ENCODE measurements around the gene F12.

F12 gene

DNA sequence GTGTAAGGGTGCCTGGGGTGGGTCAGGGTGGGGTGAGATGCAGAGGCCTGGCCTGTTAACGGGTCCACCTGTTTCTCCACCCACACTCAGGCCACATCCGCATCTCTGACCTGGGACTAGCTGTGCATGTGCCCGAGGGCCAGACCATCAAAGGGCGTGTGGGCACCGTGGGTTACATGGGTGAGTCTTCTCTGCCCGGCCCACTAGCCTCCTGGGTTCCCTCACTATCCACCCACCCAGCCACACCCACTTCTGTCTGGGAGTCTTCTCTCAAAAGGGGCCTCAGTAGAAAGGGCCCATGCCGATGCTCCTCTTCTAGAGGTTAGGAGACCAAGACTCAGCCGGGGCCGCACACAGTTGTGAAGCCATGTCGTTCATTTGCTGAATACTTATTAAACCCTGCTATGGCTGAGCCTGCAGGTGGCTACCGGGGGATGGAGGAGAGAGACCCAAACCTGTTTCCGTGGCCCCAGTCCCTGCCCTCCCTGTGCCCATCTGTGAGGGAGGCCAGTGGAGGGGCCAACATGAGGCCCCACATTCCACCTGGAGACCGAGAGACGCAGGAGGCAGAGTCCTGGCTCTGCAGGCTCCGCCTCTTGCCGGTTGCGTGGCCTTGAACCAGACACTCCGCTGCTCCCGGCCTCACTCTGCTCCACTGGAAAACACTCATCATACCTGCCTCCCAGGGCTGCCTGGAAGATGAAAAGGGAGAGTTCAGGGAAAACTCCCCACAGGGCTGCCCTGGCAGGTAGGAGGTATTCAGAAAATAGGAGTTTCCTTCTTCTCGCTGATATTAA lies 25.8 kb upstream of the F12 start:
- Histone ChIP-seq H3K36me3 (ENCODE audit: control insufficient read depth, low read depth, low read length) (peaks cover 34% of the 10 kb centered on the region), H3K9me3 (ENCODE audit: control insufficient read depth, low read depth, low read length) (no peaks in the 10 kb centered on the region), H3K4me1 (ENCODE audit: control insufficient read depth, low read depth, low read length) (peaks cover 3% of the 10 kb centered on the region), H3K27me3 (ENCODE audit: control insufficient read depth, insufficient read depth, low read length) (no peaks in the 10 kb centered on the region), H3K9ac (ENCODE audit: low read length) (no peak overlapping the region), H3K27ac (ENCODE audit: low read length) (no peak overlapping the region), H3K4me3 (ENCODE audit: low read length) (no peak overlapping the region)

DNA sequence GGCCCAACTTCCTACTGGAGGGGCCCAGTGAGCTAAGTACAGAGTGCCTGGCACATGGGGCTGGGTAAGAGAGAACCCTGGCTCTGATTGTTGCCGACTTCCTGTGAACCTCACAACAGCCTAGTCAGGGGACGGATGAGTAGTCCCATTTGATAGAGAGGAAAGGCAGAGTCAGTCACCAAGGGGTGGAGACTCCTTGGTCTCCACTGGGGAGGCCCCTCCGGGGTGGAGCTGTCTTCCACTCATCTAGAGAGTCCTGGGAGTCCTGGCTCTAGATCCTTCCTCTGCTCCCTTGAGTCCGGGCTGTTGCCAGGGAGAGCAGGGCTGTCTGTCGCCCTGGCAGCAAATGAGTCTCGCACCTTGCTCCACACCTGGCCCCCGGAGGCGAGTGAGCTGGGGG lies 25.1 kb upstream of the F12 start:
- no peak overlapping the region for H3K9ac ChIP-seq (ENCODE audit: low read length)
- H3K4me1 ChIP-seq (ENCODE audit: control insufficient read depth, low read depth, low read length), result no peaks in the 10 kb centered on the region
- no peak overlapping the region for H3K4me3 ChIP-seq (ENCODE audit: low read length)
- H3K9me3 ChIP-seq (ENCODE audit: control insufficient read depth, low read depth, low read length), result no peaks in the 10 kb centered on the region
- H3K36me3 ChIP-seq (ENCODE audit: control insufficient read depth, low read depth, low read length), result peaks cover 34% of the 10 kb centered on the region
- no peaks in the 10 kb centered on the region for H3K27me3 ChIP-seq (ENCODE audit: control insufficient read depth, insufficient read depth, low read length)
- H3K27ac ChIP-seq (ENCODE audit: low read length), result no peak overlapping the region

DNA sequence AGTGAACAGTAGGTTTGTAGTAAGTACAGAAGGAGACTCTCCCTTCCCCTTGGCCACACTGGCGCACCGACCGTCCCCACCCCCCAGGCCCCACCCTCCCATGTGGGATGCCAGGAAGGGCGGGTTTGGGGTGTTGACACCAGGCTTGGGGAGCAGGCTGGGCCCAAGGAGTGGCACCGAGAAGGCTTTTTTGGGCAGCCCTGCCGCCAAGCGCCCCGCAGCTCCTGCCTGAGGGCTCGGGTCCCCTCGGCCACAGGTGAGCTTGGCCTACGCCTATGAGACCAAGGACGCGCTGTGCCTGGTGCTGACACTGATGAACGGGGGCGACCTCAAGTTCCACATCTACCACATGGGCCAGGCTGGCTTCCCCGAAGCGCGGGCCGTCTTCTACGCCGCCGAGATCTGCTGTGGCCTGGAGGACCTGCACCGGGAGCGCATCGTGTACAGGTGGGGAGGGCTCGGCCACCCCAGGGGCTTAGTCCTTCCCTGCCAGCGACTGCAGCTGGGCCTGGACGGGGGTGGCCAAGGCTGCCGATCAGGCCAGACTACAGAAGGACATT lies 24.4 kb upstream of the F12 start:
- peaks cover 34% of the 10 kb centered on the region for H3K36me3 ChIP-seq (ENCODE audit: control insufficient read depth, low read depth, low read length)
- no peaks in the 10 kb centered on the region for H3K27me3 ChIP-seq (ENCODE audit: control insufficient read depth, insufficient read depth, low read length)
- H3K9ac ChIP-seq (ENCODE audit: low read length), result no peak overlapping the region
- H3K27ac ChIP-seq (ENCODE audit: low read length), result no peak overlapping the region
- H3K4me3 ChIP-seq (ENCODE audit: low read length), result no peak overlapping the region
- no peaks in the 10 kb centered on the region for H3K4me1 ChIP-seq (ENCODE audit: control insufficient read depth, low read depth, low read length)
- no peaks in the 10 kb centered on the region for H3K9me3 ChIP-seq (ENCODE audit: control insufficient read depth, low read depth, low read length)

DNA sequence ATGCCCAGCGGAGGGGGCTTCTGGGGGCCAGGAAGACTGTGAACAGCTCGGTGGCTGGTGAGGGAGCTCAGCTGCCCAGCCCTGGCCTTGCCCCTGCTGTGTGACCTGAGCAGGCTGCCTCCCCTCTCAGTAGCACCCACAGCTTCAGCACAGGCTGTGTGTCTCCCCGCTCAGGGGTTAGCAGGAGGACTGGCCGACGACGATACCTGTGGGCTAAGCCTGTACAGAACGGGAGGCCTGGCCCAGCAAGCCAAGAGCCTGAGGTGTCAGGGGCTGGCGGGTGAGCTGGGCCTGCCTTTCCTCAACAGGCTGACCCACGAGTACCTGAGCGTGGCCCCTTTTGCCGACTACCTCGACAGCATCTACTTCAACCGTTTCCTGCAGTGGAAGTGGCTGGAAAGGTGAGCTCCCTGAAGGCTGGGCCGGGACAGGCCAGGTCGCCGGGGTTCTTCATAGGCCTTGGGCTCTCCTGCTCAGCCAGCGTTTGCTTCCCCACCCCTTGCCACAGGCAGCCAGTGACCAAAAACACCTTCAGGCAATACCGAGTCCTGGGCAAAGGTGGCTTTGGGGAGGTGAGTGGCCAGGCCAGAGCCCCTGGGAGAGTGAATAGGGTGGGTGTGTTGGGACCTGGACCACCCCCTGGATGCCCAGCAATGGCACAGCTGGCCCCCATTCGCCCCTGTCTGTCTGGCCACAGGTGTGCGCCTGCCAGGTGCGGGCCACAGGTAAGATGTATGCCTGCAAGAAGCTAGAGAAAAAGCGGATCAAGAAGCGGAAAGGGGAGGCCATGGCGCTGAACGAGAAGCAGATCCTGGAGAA lies 23.7 kb upstream of the F12 start:
- H3K9me3 ChIP-seq (ENCODE audit: control insufficient read depth, low read depth, low read length), result no peaks in the 10 kb centered on the region
- no peak overlapping the region for H3K4me3 ChIP-seq (ENCODE audit: low read length)
- H3K27me3 ChIP-seq (ENCODE audit: control insufficient read depth, insufficient read depth, low read length), result no peaks in the 10 kb centered on the region
- no peaks in the 10 kb centered on the region for H3K4me1 ChIP-seq (ENCODE audit: control insufficient read depth, low read depth, low read length)
- no peak overlapping the region for H3K9ac ChIP-seq (ENCODE audit: low read length)
- peaks cover 34% of the 10 kb centered on the region for H3K36me3 ChIP-seq (ENCODE audit: control insufficient read depth, low read depth, low read length)
- no peak overlapping the region for H3K27ac ChIP-seq (ENCODE audit: low read length)

DNA sequence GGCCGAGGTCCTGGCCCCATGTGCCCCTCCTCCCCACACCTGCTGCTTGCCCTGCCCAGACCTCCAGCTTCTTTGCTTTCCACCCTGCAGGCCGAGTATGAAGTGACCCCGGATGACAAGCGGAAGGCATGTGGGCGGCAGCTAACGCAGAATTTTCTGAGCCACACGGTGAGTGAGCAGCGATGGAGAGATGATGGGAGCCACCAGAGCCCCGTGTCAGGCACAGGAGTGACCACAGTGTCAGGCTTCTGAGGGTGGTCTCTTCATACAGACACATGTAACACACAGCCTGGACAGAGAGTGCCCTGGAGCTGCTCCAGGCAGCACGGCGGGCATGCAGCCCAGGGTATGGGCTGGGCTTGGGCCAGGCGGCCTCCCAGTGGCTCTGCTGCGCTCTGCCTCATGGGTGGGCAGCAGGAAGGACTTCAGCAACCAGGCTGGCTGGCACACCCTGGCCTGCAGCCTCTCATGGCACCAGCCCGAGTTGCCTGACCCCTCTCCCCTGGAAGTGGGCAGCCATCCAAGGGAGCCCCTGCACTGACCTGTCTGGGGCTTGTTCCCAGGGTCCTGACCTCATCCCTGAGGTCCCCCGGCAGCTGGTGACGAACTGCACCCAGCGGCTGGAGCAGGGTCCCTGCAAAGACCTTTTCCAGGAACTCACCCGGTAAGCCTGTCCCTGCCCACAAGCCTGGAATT lies 22.9 kb upstream of the F12 start:
- peaks cover 5% of the 10 kb centered on the region for H3K4me1 ChIP-seq (ENCODE audit: control insufficient read depth, low read depth, low read length)
- H3K4me3 ChIP-seq (ENCODE audit: low read length), result no peak overlapping the region
- H3K27ac ChIP-seq (ENCODE audit: low read length), result no peak overlapping the region
- H3K9ac ChIP-seq (ENCODE audit: low read length), result no peak overlapping the region
- H3K27me3 ChIP-seq (ENCODE audit: control insufficient read depth, insufficient read depth, low read length), result no peaks in the 10 kb centered on the region
- peaks cover 34% of the 10 kb centered on the region for H3K36me3 ChIP-seq (ENCODE audit: control insufficient read depth, low read depth, low read length)
- H3K9me3 ChIP-seq (ENCODE audit: control insufficient read depth, low read depth, low read length), result no peaks in the 10 kb centered on the region

DNA sequence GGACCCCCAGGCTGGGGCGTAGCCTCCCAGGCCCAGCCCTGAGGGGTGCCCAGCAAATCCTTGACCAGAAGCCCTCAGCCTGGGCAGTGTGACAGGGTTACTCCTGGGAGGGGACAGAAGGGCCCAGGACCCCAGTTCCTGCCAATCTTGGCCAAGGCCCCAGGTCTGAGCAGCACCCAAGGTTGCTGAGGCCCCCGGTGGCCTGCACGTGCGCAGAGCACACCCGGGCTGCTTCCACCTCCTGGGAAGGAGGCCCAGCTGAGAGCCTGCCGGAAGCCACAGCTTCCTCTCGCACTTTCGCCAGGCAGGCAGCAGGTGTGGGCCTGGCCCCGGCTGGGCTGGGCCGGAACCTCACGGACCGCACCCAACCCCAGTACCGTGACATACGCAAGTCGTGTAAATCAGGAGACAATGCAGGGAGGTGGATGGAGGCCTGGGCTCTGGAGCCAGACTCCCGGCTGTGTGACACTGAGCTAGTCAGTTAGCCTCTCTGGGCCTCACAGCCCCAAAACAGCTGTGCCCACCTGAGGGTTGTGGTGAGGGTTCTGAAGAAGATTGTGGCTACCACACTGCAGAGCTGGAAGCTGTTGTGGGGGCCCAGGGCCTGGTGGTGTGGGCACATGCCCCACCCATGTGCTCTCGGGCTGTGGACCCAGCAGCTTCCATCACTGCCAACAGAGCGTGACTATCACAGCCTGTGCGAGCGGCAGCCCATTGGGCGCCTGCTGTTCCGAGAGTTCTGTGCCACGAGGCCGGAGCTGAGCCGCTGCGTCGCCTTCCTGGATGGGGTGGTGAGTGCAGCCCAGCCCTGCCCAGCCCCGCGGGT lies 22.2 kb upstream of the F12 start:
- no peak overlapping the region for H3K27ac ChIP-seq (ENCODE audit: low read length)
- no peaks in the 10 kb centered on the region for H3K27me3 ChIP-seq (ENCODE audit: control insufficient read depth, insufficient read depth, low read length)
- H3K4me3 ChIP-seq (ENCODE audit: low read length), result no peak overlapping the region
- no peak overlapping the region for H3K9ac ChIP-seq (ENCODE audit: low read length)
- peaks cover 31% of the 10 kb centered on the region for H3K36me3 ChIP-seq (ENCODE audit: control insufficient read depth, low read depth, low read length)
- H3K4me1 ChIP-seq (ENCODE audit: control insufficient read depth, low read depth, low read length), result peaks cover 9% of the 10 kb centered on the region
- no peaks in the 10 kb centered on the region for H3K9me3 ChIP-seq (ENCODE audit: control insufficient read depth, low read depth, low read length)

DNA sequence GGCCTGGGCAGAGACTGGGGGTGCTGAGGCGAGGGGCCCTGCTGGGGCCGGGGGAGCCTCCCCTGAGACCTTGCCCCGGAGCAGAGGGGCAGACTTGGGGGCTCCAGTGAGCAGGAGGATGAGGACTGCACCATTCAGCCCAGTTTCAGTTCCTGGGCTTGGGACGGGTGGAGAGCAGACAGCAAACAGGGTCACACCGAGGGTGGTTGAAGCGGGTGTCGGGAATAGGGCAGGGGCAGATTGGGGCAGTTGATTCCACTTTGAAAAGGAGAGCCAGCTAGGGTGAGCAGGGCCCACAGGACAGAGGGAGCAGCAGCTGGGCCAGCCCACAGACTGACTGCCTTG lies 21.6 kb upstream of the F12 start:
- Histone ChIP-seq H3K4me1 (ENCODE audit: control insufficient read depth, low read depth, low read length) (peaks cover 9% of the 10 kb centered on the region), H3K27me3 (ENCODE audit: control insufficient read depth, insufficient read depth, low read length) (no peaks in the 10 kb centered on the region), H3K4me3 (ENCODE audit: low read length) (no peak overlapping the region), H3K9me3 (ENCODE audit: control insufficient read depth, low read depth, low read length) (no peaks in the 10 kb centered on the region), H3K27ac (ENCODE audit: low read length) (no peak overlapping the region), H3K9ac (ENCODE audit: low read length) (no peak overlapping the region), H3K36me3 (ENCODE audit: control insufficient read depth, low read depth, low read length) (peaks cover 31% of the 10 kb centered on the region)

DNA sequence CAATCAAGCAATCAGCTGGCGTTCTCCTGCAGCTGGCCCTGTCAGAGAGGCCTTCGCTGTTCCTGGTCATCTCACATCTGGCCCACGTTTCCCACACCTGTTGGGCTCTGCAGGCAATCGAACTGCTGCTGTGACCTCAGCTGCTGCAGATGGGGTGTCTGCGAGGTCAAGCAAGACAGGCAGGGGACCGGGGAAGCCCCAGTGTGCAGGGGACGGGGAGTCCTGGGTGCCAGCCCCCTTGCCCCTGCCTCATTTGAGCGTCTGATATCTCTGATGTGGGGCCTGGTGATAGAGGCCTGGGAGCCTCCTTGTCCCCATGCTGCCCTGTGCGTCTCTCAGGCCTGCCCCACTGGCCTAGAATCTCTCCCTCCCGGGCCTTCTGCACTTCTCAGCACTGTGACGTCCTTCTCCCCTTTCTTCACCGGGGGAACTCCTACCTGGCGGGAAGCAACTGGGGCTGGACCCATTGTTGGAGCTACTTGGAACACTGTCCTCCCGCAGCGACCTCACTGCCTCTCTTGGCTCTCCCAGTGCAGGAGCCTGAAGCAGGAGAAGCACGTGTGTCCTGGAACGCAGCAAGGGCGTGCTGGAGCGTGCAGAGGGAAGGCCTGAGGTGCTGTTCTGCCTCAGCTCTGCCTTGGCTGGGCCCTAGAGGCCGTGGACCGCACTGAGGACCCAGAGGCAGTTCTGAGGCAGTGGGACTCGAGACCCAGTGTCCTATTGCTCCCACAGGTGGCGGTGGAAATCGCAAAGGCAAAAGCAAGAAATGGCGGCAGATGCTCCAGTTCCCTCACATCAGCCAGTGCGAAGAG lies 21.0 kb upstream of the F12 start:
- Histone ChIP-seq H3K4me3 (ENCODE audit: low read length) (no peak overlapping the region), H3K9me3 (ENCODE audit: control insufficient read depth, low read depth, low read length) (no peaks in the 10 kb centered on the region), H3K27me3 (ENCODE audit: control insufficient read depth, insufficient read depth, low read length) (no peaks in the 10 kb centered on the region), H3K27ac (ENCODE audit: low read length) (no peak overlapping the region), H3K4me1 (ENCODE audit: control insufficient read depth, low read depth, low read length) (peaks cover 12% of the 10 kb centered on the region), H3K9ac (ENCODE audit: low read length) (no peak overlapping the region), H3K36me3 (ENCODE audit: control insufficient read depth, low read depth, low read length) (peaks cover 28% of the 10 kb centered on the region)

DNA sequence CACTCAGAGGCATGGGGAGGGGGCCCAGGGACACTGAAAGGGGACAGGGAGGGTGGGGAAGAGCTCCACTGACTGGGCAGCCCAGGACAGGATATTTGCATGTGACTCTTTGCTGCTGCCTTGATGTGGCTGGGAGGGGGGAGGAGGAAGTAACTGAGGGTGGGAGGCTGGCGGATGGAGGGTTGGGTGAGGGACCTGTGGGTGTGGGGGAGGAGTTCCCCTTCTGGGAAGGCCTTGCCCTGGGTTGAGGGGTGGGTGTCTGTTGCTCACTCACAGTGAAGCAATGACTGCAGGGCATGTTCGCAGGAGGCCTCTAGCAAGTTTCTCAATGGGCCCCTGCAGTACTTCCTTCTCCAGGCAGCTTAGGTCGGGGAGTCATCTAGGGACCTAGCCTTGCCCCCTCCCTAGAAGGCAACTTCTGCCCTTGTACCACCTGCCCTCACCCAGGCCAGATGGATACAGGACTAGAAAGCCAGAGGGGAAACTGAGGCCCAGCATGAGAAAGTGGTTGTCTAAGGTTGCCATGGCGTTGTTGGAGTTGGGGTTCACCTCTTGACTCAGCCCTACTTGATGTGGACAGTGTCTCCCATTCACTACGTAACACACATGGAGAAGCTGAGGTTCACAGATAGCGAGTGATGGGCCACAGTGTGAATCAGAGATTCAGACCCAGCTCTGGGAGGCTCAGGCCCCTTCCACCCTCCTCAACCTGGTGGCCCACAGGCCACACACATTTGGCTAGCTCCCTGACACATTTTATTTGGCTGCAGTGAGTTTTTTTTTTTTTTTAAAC lies 20.1 kb upstream of the F12 start:
- H3K4me3 ChIP-seq (ENCODE audit: low read length), result no peak overlapping the region
- H3K27ac ChIP-seq (ENCODE audit: low read length), result no peak overlapping the region
- H3K36me3 ChIP-seq (ENCODE audit: control insufficient read depth, low read depth, low read length), result peaks cover 21% of the 10 kb centered on the region
- no peak overlapping the region for H3K9ac ChIP-seq (ENCODE audit: low read length)
- no peaks in the 10 kb centered on the region for H3K27me3 ChIP-seq (ENCODE audit: control insufficient read depth, insufficient read depth, low read length)
- H3K9me3 ChIP-seq (ENCODE audit: control insufficient read depth, low read depth, low read length), result no peaks in the 10 kb centered on the region
- peaks cover 12% of the 10 kb centered on the region for H3K4me1 ChIP-seq (ENCODE audit: control insufficient read depth, low read depth, low read length)

Measured in iPS-18a (cell line).